Astrocyte (in vitro differentiated cells and primary cell): Measurements from ENCODE around the gene RNF145.

Source experiments
- CTCF ChIP-seq: IDR thresholded peaks from 2 replicates; pipeline ENCODE4 v1.5.1; 2011; ENCODE audit warnings: low read depth, mild to moderate bottlenecking, inconsistent platforms, low read length, moderate library complexity; ENCODE audit not compliant: insufficient read depth
- EZH2 ChIP-seq: IDR thresholded peaks from 2 replicates; pipeline ENCODE4 v1.6.1; 2012; ENCODE audit warnings: mild to moderate bottlenecking, low read length, inconsistent platforms; ENCODE audit not compliant: insufficient read depth

DNA sequence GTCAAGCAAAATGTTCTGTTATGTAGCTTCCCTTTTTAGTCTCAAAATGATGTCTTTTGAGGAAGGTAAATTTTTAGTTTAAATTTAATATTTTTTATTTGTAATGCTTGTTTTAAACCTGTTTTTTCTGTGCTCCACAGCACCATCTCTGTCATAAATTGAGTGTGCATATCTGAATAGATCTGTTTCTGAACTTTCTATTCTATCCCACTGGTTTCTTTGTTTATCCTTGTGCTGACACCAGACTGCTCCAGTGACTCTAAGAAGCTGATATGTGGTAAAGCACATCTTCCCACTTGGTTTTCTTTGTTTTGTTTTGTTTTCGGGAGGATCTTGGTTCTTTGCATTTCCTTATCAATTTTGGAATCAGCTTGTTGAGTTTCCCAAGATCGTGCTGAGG is 7.1 kb upstream of the RNF145 start:
- TF ChIP-seq CTCF (no peak), EZH2 (no peak)
